Nephron (organoid): ENCODE measurements around the gene TRIM71.

Experiments used
- H3K27ac Mint-ChIP-seq, 3 experiments: 2 replicates each; pipeline ENCODE4 v1.8.0; 2020; ENCODE audit warnings: mixed read lengths in 3 of 3, mild to moderate bottlenecking in 2 of 3, moderate library complexity in 1 of 3
- H3K27me3 Mint-ChIP-seq: 2 replicates; pipeline ENCODE4 v1.8.0; 2021; ENCODE audit warnings: low read depth, mild to moderate bottlenecking, moderate library complexity, mixed read lengths
- H3K36me3 Mint-ChIP-seq: 2 replicates; pipeline ENCODE4 v1.8.0; 2020; ENCODE audit warnings: low read depth, mixed read lengths
- H3K4me1 Mint-ChIP-seq: 2 replicates; pipeline ENCODE4 v1.8.0; 2020; ENCODE audit warnings: mixed read lengths
- H3K4me3 Mint-ChIP-seq, 3 experiments: 2 replicates each; pipeline ENCODE4 v1.8.0; 2020; ENCODE audit warnings: mild to moderate bottlenecking in 3 of 3, mixed read lengths in 3 of 3, moderate library complexity in 2 of 3
- H3K9me3 Mint-ChIP-seq: 2 replicates; pipeline ENCODE4 v1.8.0; 2020; ENCODE audit warnings: mixed read lengths
- CTCF ChIP-seq, 3 experiments: fragments of 200-600 bp; sonication (generic); IDR thresholded peaks; one replicate each; pipeline ENCODE4 v1.5.0; 2021; ENCODE audit warnings: antibody characterized with exemption in 3 of 3; ENCODE audit not compliant: unreplicated experiment in 3 of 3

TRIM71 gene

GRCh38 chr3:32849046-32849445, 31.2 kb downstream of the TRIM71 start:
- TF ChIP-seq CTCF (IDR thresholded peaks at IDR 0.05; ENCODE audit: unreplicated experiment in 3 of 3): no peak
- Mint-ChIP-seq H3K27me3 (peaks cover 10% of the 10 kb centered on the region), H3K9me3 (no peaks in the 10 kb centered on the region)

GRCh38 chr3:32850226-32850625, 32.4 kb downstream of the TRIM71 start:
- peaks cover 10% of the 10 kb centered on the region for H3K27me3 Mint-ChIP-seq
- TF ChIP-seq CTCF (IDR thresholded peaks at IDR 0.05; ENCODE audit: unreplicated experiment in 3 of 3): no peak
- peaks cover 34% of the 10 kb centered on the region for H3K4me1 Mint-ChIP-seq
- peak overlapping the region; percentile 53 to 83 (median 69) for H3K27ac Mint-ChIP-seq
- peak overlapping the region in 1 of 3 experiments; percentile 11 for H3K4me3 Mint-ChIP-seq
- no peaks in the 10 kb centered on the region for H3K36me3 Mint-ChIP-seq
- H3K9me3 Mint-ChIP-seq: no peaks in the 10 kb centered on the region

More at GRCh38 chr3:32849046-32849445, 31.2 kb downstream of the TRIM71 start:
- Mint-ChIP-seq H3K4me3 (peak overlapping the region in 1 of 3 experiments; percentile 33), H3K27ac (peak overlapping the region; percentile 74 to 90 (median 87)), H3K4me1 (peaks cover 46% of the 10 kb centered on the region), H3K36me3 (no peaks in the 10 kb centered on the region)

DNA sequence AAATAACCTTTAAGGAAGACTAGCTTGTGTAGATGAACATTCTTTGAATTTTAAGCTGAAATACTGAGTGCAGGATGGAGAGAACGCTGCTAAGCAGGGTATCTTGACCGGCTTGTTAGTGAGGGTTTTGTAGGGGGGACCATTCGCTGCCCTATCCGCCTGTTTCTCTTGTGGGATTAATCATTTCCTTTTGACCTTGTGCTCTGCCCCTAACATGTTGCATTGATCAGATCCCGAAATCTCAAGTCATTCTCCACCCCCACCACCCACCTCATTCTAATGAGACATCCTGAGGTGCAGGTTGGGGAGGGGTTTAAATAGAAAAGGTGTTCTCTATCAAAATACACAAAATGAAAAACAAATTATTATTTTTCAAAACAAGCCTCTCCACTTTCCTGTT, 32.8 kb downstream of the TRIM71 start:
- peak overlapping the region in 1 of 3 experiments; percentile 9 for H3K4me3 Mint-ChIP-seq
- H3K27me3 Mint-ChIP-seq: peaks cover 10% of the 10 kb centered on the region
- H3K9me3 Mint-ChIP-seq: no peaks in the 10 kb centered on the region
- H3K4me1 Mint-ChIP-seq: peaks cover 34% of the 10 kb centered on the region
- H3K27ac Mint-ChIP-seq: peak overlapping the region; percentile 53 to 83 (median 69)
- TF ChIP-seq CTCF (IDR thresholded peaks at IDR 0.05; ENCODE audit: unreplicated experiment in 3 of 3): no peak
- no peaks in the 10 kb centered on the region for H3K36me3 Mint-ChIP-seq

DNA sequence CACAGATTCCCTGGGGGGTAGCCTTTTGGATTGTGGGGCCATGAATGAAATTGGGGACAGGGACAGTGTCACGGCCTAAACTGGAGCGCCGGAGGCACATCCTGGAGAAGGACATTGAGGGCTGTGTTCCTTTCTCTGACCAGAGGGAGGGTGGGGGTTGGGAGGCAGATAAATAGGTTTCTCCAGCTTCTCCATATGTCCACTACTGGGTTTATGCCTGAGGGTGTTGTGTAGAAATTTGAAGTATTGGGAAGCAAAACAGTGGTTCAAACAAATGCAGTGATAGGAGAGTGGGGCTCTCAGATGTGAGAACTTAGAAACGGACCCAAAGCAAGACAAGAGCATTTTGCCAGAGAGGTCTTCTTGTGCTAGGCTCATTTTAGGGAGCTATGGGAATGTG, 34.3 kb downstream of the TRIM71 start:
- H3K4me3 Mint-ChIP-seq: no peak overlapping the region
- H3K4me1 Mint-ChIP-seq: peaks cover 34% of the 10 kb centered on the region
- no peak for TF ChIP-seq CTCF (IDR thresholded peaks at IDR 0.05; ENCODE audit: unreplicated experiment in 3 of 3)

DNA sequence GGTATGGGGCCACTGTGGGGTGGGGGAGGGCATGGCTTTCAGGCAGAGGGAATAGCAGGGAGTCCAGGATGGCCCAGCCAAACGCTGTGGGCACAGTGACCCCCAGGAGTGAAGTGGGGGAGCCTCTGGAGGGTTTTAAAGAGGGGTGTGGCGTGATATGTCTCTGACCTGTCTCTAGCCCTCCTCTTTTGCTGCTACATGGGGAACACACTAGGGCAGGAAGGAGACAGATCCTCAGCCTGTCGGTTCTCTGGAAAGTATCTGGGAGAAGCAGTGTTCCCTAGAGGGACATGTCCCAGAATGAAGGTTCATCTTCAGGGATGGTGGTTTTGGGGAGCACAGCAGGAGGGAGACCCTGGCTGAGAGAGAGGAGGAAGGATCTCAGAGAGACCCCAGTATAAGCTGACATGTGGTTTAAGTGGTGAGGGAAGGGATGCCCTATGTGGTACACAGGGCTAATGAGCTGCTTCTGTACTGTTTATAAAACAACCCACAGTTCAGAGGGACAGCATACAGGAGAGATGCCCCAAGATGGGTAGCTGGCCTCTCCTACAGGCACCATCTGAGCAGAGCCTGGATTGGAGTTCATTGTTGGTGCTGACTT, 37.7 kb downstream of the TRIM71 start:
- no peaks in the 10 kb centered on the region for H3K9me3 Mint-ChIP-seq
- no peak overlapping the region for H3K4me3 Mint-ChIP-seq
- H3K36me3 Mint-ChIP-seq: no peaks in the 10 kb centered on the region
- TF ChIP-seq CTCF (IDR thresholded peaks at IDR 0.05; ENCODE audit: unreplicated experiment in 3 of 3): no peak
- peak overlapping the region in 1 of 3 experiments; percentile 36 for H3K27ac Mint-ChIP-seq
- peaks cover 7% of the 10 kb centered on the region for H3K4me1 Mint-ChIP-seq
- peaks cover 33% of the 10 kb centered on the region for H3K27me3 Mint-ChIP-seq

More for the DNA sequence above, 34.3 kb downstream of the TRIM71 start:
- H3K27me3 Mint-ChIP-seq: peaks cover 17% of the 10 kb centered on the region
- H3K36me3 Mint-ChIP-seq: no peaks in the 10 kb centered on the region
- H3K27ac Mint-ChIP-seq: peak overlapping the region in 1 of 3 experiments; percentile 83
- no peaks in the 10 kb centered on the region for H3K9me3 Mint-ChIP-seq

- Mint-ChIP-seq H3K27me3 (peaks cover 36% of the 10 kb centered on the region), H3K27ac (peak overlapping the region in 1 of 3 experiments; percentile 44), H3K9me3 (no peaks in the 10 kb centered on the region), H3K4me1 (no peaks in the 10 kb centered on the region), H3K4me3 (no peak overlapping the region), H3K36me3 (no peaks in the 10 kb centered on the region)
- TF ChIP-seq CTCF (IDR thresholded peaks at IDR 0.05; ENCODE audit: unreplicated experiment in 3 of 3): no peak
These were observed 38.6 kb downstream of the TRIM71 start for GRCh38 chr3:32856355-32856889.
